ENCODE data around the gene DGKG.

DGKG gene

DNA sequence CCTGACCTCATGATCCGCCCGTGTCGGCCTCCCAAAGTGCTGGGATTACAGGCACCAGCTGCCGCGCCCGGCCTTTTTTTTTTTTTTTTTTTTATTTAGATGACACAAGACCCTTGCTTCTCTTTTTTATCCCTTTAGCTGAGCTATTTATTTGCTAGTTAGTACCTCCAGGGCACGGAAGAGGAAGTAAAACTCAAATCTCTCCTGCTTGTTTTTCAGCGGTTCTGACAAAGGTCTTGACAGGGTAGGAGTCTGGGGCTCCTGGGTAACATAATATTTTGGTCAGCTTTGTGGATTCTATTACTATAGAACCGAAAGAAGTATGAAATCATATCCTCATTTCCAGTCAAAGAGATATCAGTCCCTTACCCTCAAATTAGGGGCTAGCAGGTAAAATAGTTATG is 209.1 kb downstream of the DGKG start:
- peak; percentile 53 for DNase-seq (ENCODE audit: extremely low spot score, insufficient read length, low read depth)
- peak; percentile 60 for FAIRE-seq

DNA sequence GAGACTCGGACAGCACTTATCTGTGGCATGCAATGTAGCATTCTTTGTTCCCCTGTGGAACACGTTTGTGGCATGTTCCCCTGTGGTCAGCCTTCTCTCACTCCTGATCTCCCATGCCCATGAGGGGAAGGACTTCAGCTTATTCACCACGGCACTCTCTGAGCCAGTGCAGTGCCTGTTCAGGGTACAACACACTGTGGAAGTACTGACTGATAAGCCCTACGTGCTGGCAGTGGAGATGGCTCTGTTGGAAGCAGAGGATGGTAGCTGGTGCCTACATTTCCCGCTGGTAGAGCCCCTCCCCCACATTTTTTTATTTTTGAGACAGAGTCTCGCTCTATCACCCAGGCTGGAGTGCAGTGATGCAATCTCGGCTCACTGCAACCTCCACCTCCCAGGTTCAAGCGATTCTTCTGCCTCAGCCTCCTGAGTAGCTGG is 209.7 kb downstream of the DGKG start:
- DNase-seq (ENCODE audit: extremely low spot score, insufficient read length, low read depth) (no peak), FAIRE-seq (no peak)

DNA sequence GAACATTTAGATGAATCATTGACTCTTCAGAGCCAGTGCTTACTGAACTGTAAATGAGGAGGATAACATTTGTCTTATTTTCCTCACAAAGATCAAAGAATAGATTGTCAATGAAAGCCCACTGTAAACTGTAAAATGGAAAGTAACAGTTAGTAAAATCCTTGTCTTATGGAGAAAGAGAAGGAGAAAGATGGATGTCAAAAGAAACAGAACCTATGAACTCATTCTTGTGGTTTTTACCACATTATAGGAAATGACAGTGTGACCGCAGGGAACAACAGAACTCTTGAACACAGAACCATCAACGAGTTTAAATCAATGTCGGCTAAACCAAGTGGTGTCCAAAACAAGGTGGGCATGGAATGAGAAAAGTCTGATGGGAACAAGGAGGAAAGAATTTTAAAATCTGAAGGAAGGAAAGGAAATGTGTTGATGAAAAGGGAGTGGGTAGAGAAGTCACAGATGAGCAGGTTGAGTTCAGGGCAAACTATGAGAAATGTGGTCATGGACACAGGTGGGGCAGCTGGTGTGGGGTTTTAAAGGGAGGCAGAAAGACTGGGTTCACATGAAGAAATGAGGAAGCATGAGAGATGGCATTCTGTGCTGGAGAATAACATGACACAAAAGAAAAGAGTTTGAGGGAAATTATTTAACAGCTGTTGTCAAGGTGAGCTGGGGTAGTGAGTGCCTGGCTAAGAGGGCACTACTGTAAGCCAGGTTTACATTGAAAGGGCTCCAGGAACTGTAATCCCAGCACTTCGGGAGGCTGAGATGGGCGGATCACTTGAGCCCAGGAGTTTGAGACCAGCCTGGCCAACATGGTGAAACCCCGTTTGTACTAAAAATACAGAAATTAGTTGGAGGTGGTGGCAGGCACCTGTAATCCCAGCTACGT is 210.7 kb downstream of the DGKG start:
- FAIRE-seq, result no peak
- DNase-seq (ENCODE audit: extremely low spot score, insufficient read length, low read depth), result no peak

DNA sequence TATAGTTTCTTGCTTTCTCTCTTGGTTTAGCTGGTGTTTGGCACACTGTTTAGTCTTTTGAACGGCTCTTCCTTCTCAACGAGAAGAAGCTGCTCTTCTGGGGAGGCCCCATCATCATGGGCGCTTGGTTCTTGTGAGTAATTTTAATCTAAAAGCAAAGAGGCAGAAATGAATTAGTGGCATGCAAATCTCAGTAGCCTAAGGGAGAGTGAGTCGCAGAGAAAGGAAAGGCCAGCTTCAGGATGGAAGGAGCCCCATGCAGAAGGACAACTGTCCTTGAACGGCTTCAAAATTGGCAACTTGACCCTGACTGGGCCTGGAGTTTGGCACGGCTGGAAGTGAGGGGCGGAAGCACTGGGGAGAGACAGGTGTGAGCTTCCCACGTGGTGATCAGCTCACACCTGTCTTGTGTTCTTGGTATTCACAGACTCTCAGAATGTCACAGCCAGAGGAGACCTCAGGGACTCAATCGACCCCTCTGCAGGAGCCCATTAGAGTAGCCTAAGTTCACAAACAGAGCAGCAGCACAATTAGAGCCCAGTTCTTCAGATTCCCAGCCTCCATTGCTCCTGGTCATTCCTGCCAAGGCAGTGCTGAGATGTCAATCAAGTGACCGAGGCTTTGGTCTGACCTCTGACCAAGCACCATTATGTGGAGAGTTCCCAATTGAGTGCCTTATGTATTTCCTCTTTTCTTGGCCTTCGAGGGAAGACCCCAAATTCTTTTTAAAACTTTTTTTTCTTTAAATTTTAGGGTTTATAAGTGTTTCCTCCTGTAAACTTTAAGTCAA is 211.8 kb downstream of the DGKG start:
- no peak for DNase-seq (ENCODE audit: extremely low spot score, insufficient read length, low read depth)
- no peak for FAIRE-seq

DNA sequence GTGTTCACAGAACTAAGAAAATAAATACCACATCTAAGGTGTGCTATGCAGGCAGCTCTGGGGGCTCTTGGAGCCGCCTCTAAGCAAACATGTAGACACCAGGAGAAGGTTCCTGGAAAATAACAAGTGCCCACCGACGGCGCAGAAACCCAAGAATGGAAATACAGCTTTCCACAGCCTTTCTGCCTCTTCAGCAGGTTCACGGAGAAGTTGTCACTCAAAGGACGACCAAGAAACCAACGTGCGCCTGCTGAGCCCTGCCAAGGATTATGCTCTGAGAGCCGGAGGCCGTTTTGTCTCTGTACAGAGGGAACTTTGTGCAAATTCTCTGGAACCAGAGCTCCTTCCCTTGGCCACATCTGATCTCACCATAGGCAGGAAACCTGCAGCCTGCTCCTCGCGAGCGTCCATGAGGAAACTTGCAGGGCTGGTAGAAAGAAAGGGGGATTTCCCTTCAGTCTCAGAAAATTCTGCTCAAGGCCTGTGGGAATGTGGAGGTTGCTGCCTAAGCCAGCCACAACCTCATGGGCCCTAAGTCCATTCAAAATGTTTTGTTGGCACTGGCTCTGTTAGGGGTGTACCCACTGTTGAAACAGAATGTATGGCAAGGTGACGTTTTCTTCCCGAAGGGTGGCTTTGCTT is 212.6 kb downstream of the DGKG start:
- FAIRE-seq (no peak), DNase-seq (ENCODE audit: extremely low spot score, insufficient read length, low read depth) (no peak)

DNA sequence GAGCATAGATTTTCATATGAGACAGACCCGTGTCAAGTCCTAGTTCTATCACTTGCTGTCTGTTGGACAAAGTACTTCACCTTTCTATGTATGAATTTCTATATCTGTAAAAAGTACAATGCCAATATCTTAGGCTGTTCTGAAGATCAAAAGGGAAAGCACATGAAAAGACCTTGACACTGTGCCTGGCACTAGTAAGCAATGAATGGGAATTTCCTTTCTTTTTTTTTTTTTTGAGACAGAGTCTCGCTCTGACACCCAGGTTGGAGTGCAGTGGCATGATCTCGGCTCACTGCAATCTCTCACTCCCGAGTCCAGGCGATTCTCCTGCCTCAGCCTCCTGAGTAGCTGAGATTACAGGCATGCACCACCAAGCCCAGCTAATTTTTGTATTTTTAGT is 217.8 kb downstream of the DGKG start:
- FAIRE-seq, result no peak
- no peak for DNase-seq (ENCODE audit: extremely low spot score, insufficient read length, low read depth)

DNA sequence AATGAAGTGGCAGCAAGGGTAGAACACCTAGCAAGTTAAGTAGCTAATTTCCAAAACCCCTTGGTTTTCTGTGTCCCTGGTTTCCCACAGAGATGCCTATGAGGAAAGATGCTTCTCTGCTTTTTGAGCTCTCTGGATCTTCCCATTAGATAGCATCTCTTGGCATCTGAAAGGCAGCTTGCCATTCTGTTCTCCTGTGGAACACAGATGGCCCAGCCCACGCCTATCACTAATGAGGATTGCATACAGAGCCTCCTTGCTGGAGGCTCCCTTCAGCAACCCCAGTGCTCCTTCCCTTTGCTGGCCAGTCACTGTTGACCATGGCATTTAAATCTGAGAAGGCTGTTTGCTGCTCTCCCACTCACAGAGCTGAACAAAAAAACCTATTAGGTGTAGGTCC is 218.8 kb downstream of the DGKG start:
- no peak for DNase-seq (ENCODE audit: extremely low spot score, insufficient read length, low read depth)
- no peak for FAIRE-seq

DNA sequence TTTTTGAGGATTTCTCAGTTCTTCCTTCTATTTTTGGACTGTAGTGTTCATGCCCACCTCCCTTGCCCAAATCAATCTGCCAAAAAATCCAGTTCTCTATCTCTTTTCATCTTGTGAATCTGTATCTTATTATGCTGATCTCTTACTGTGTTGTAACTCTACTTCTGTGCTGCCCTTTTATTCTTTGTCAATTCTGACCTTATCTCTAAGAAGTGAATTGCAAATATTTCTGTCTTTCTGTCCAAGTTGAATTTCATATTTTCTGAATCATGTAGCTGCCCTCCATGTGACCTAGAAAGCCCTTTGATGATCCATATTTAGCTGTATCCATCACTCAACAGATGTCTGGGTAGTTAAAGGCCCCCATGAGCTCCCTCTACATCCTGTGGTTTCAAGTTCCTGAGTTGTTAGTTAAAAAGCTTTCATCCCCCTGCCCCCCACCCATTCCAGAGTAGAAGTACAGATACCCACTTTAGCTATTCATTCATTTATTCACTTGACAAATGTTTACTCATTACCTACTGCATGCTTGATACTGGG is 219.6 kb downstream of the DGKG start:
- FAIRE-seq (no peak), DNase-seq (ENCODE audit: extremely low spot score, insufficient read length, low read depth) (no peak)

DNA sequence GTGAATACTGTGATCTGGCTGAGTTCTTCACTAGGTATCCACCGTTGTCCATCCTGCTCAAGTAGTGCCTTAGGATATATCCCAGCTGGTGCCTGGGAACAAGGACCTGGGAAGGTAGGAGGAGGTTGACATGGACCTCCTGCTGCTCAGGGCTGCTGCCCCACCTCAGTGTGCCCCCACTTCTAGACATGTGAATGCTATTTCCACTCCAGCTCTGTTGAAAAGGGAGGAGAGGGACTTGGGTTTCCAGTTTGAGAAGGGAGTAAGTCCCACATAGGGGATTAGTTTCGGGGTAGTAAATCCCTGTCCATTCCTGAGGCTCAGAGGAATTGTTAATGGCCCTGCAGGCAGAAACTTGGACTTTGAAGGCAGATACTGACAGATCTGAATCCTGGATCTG is 220.2 kb downstream of the DGKG start:
- FAIRE-seq (no peak), DNase-seq (ENCODE audit: extremely low spot score, insufficient read length, low read depth) (no peak)

DNA sequence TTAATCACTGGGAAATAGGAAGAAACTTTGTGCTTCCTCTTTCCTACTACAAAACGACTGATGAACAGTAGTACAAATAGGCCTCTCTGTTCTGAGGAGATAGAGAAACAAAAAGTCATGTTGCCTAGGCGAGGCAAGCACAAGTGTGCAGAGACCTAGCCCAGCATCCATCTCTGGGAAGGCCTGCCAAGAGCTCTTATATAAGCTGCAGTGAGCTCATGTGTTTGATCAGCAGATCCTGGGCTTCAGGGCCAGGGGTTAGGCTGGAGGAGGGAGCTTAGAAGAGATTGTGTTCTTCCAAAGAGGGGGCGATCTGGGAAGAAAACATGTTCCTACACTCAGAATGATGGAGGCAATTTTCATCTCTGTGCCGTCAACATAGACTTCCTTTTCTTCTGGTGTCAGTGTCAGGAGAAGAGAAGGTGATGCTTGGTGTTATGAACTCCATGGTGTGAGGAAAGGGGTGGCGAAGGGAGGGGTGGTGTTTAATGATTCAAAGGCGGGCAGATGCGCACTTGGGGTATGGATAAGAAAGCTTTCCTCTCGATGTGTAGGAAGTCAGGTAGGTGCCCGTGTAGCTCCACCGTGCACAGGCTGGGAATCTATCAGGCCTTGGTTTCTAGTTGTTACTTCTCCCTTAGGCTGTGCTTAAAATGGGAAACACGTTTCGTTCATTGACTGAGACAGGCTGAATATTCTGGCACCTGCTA is 223.6 kb downstream of the DGKG start:
- FAIRE-seq (no peak), DNase-seq (ENCODE audit: extremely low spot score, insufficient read length, low read depth) (no peak)

DNA sequence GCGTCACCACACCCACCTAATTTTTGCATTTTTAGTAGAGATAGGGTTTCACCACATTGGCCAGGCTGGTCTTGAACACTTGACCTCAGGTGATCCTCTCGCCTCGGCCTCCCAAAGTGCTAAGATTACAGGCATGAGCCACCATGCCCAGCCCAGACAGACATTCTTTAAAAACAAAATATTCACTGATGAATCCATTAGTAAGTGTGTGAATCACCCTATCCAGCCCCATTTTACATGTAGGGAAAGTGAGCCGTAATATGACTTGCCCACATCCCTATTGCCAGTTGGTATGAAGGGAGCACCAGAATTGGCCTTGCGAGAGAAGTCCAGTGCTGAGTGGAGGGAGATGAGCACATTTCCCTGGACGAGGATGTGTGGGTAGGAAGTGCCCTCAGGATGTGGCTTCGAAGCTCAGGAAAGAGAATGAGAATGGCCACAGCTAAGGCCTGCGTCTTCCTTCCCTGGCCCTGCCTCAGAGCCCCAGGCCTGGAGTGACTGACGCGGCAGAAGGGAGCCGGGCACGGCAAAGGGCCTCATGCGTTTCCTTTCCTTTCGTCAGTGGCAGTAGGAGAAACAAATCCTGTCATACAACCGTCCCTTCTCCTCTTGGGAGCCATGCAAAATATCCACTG is 224.9 kb downstream of the DGKG start:
- FAIRE-seq (no peak), DNase-seq (ENCODE audit: extremely low spot score, insufficient read length, low read depth) (no peak)

DNA sequence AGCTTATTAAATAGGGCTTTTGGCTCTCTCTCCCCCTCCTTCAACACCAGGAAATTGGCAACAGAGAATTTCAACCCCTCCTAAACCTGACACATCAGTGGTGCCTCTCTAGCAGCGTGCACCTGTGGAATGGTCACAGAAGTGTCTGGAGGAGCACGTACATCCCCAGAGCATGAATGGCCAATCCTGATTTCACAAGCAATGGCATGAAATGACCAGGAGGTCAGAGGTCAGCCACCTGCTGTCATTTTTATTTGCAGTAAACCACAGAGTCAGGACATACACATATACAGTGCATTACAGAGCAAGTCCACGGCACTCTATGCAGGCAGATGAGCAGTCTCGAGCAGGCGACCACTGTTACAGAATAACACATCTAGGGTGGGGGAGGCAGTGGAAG is 228.1 kb downstream of the DGKG start:
- no peak for FAIRE-seq

DNA sequence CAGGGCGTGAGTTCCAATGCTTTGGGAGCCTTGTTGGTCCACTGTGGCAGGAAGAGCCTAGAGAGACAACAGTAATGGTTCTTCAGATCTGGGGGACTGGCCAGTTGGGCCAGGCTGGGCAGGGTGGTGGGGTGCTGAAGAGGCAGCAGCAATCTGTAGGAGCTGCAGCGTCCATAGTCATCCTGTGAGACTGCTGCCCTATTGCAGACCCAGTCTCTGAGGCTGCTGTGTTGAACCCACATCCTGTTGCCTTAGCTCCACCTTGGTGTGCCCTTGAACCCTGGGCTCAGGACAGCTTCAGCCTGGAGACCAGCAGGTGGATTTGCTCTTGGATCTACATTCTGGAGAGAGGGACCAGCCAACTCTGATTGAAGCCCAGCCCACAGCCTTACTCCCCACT is 229.5 kb downstream of the DGKG start:
- DNase-seq (ENCODE audit: extremely low spot score, insufficient read length, low read depth), result no peak
- no peak for FAIRE-seq

More for the DNA sequence above, 228.1 kb downstream of the DGKG start:
- no peak for DNase-seq (ENCODE audit: extremely low spot score, insufficient read length, low read depth)

DNA sequence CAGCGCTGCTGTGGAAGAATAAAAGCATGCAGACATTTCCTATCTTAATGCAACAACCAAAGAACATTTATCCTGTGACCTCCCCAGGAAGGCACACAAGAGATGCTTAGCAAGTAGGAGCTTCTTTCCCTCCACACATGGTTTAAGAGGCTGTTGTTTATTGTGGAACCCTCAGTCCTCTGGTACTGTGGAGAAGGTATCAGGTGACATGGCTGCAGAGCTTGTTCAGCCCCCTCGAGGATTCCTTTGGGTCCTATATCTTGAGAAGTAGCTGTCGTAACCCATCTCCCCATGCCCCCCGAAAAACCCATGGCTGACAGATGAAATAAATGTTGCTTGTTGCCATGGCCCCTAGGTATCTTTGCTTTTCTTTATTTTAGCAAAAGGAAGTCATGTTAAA is 232.8 kb downstream of the DGKG start:
- DNase-seq (ENCODE audit: extremely low spot score, insufficient read length, low read depth) (no peak), FAIRE-seq (no peak)

DNA sequence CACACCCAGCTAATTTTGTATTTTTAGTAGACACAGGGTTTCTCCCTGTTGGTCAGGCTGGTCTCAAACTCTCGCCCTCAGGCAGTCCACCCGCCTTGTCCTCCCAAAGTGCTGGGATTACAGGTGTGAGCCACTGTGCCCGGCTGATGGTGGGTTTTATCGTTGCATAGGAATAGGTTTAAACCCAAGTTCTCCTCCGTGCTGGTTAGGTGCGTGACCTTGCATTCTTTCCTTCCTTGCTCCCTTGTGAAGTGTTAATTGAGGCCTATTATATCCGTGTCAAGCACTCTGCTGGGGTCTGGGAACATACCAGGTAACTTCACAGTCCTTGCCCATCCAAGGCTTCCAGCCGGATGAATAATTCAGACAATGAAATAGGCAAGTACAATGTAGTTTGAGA is 233.9 kb downstream of the DGKG start:
- FAIRE-seq (no peak), DNase-seq (ENCODE audit: extremely low spot score, insufficient read length, low read depth) (no peak)

DNA sequence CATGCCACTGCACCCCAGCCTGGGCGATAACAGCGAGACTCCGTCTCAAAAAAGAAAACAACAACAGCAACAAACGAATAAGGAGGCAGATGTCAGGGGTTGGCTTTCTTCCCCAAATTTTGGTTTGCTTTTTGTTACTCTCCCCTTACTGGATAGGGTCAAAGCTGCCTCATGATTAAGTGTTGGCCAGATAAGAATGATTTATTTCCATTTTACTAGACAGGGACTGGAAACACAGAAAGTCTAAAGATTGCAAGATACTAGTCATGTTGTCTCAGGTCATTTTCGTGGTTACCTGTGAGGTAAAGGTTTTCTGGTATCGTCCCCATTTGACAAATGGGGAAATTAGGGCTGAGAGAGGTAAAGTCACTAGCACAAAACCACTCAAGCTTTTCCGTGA is 234.6 kb downstream of the DGKG start:
- DNase-seq (ENCODE audit: extremely low spot score, insufficient read length, low read depth) (no peak), FAIRE-seq (no peak)

DNA sequence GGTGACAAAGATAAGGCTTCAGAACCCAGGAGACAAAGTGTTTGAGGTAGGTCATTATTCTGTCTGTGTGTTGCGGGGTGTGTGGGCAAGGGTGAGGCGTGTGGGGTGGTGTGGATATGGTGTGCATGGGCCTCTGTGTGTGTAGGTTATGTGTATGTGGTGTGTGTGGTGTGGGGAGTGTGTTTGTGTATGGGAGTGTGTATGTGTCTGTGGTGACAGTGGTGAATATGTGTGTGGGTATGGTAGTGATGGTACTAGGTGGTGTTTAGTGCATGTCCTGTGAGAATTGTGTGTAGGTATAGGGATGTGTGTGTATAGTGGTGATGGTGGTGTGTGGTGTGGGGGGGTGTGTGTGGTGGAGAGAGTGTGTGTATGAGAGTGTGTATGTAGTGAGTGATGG is 236.9 kb downstream of the DGKG start:
- no peak for FAIRE-seq
- no peak for DNase-seq (ENCODE audit: extremely low spot score, insufficient read length, low read depth)

DNA sequence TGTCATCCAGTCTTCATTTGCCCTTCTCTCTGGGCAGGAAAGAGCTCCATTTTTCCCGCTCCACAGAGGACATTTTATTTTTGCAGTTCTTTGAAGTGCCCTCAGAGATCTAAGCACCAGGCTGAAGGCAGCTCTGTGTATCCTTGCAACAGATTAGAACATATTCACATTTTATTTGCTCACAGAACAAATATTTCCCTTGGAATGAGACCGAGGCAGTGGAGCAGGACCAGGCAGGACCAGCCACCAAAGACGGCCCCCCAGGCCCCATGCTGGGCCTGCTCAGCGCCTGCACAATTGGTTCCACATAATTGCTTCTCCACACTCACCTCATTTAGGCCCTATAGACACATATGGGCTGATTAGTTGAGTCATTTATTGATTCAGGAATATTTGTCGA is 237.4 kb downstream of the DGKG start:
- FAIRE-seq (no peak), DNase-seq (ENCODE audit: extremely low spot score, insufficient read length, low read depth) (no peak)

DNA sequence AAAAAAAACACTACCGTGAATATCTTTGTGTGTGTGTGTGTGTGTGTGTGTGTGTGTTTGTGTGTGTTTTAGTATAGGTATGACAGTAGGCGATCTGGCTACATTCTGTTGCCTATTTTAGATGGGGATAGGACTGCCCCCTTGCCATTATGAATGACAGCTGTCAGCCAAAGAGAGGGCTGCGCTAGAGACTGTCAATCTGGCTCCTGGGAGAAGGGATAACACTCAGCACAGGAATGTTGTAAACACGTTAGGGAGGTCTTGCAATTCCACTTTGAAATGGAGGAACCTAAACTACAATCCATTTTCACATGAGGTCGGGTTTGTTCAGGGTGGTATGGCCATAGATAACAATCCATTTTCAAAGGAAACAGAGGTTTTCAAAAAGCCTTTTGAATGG is 239.0 kb downstream of the DGKG start:
- FAIRE-seq (no peak), DNase-seq (ENCODE audit: extremely low spot score, insufficient read length, low read depth) (no peak)

DNA sequence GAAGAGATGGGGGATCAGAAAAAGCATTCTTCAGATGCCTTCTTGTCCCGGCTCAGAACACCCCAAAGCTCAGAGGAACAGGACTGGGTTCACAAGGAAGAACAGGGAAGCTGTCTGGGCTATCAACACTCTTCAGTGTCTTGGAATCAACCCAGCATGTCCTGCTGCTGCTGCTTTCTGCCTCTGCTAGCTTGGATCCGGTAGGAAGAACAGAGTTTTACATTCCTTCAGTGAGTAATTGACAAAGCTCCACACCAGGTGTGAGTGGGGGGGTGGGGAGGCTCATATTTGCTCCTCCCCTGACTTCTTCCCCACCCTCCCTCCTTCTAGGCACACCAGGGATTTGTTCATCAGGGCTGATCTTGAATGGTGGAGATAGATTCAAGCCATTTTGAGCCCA is 240.1 kb downstream of the DGKG start:
- FAIRE-seq (no peak), DNase-seq (ENCODE audit: extremely low spot score, insufficient read length, low read depth) (no peak)

All from GM18507 (cell line).